Kidney (tissue), 14 donors: ENCODE data around the gene BCL2L1. TPM values are rescaled to one million over a fixed set of nuclear protein-coding genes. Genes with fewer than 3 reads are reported as not detected.

Source experiments
- DNase-seq, 5 donors: peaks; one replicate each; pipeline ENCODE4 v3.0.0-alpha.2; 2013 to 2020
- FAIRE-seq: peaks from 2 replicates; lab custom pipeline; 2012; peaks lifted over from hg19 to GRCh38; lab: Jason Lieb, UNC
- H3K27ac ChIP-seq, 2 donors: one replicate each; pipeline ENCODE4 v1.7.0; 2013; ENCODE audit warnings: low read depth in 2 of 2, low read length in 2 of 2, inconsistent platforms in 1 of 2
- H3K27me3 ChIP-seq: one replicate; pipeline ENCODE4 v1.7.1; 2013; ENCODE audit warnings: low read length, inconsistent platforms; ENCODE audit not compliant: control insufficient read depth, insufficient read depth
- H3K36me3 ChIP-seq, 3 donors: one replicate each; pipeline versions ENCODE4 v1.7.0 to v1.7.1; 2013; ENCODE audit warnings: low read length in 3 of 3, control low read depth in 1 of 3, inconsistent platforms in 1 of 3; ENCODE audit not compliant: insufficient read depth in 3 of 3, control insufficient read depth in 2 of 3
- H3K4me1 ChIP-seq, 3 donors: one replicate each; pipeline versions ENCODE4 v1.7.0 to v1.7.1; 2013; ENCODE audit warnings: low read length in 3 of 3, inconsistent platforms in 1 of 3, low read depth in 1 of 3; ENCODE audit not compliant: control insufficient read depth in 2 of 3, insufficient read depth in 2 of 3
- H3K4me3 ChIP-seq, 3 donors: one replicate each; pipeline versions ENCODE4 v1.7.0 to v1.8.1; 2013; ENCODE audit warnings: low read length in 3 of 3, control low read depth in 1 of 3, inconsistent platforms in 1 of 3
- H3K9ac ChIP-seq, 3 donors: one replicate each; pipeline versions ENCODE4 v1.7.0 to v1.7.1; 2013; ENCODE audit warnings: low read length in 3 of 3, control low read depth in 1 of 3, inconsistent platforms in 1 of 3
- H3K9me3 ChIP-seq, 3 donors: one replicate each; pipeline versions ENCODE4 v1.7.0 to v1.7.1; 2013; ENCODE audit warnings: low read length in 3 of 3, control low read depth in 1 of 3, inconsistent platforms in 1 of 3; ENCODE audit not compliant: control insufficient read depth in 2 of 3, insufficient read depth in 1 of 3
- CTCF ChIP-seq: IDR thresholded peaks from 3 replicates; pipeline ENCODE4 v1.5.1; 2012; ENCODE audit warnings: mild to moderate bottlenecking, moderate library complexity, borderline replicate concordance; ENCODE audit not compliant: insufficient read depth; ENCODE audit errors: extremely low read depth
- intact Hi-C: fragments of 100-400 bp; cut with DNase I; formaldehyde crosslinking; loops from one replicate; pipeline ENCODE4 v1.11.1; 2022
- polyA plus RNA-seq: library from polyadenylated mRNA; stranded (reverse); fragments of 350-450 nt; fragmentation: Illumina TruSeq; extraction: RNeasy Lipid Tissue Mini Kit (QIAGEN cat#74804); gene quantifications from one replicate; pipeline ENCODE4 v1.2.3, GENCODE V29; 2014; ENCODE audit warnings: low read depth, low replicate concordance; ENCODE audit not compliant: insufficient read depth
- total RNA-seq: library from RNA; stranded (reverse); fragmentation: NEBNext Ultra II Directional; extraction: Animal tissue kit (Norgen Biotek cat#: 25700); gene quantifications from one replicate; pipeline ENCODE4 v1.2.1, GENCODE V29; 2021
- donor health status: control.
- donor health status: control.
- donor health status: control.
- donor health status: control.
- donor health status: control.
- donor health status: DM: yes; HTN: yes; CAD: no.
- donor health status: Normal renal cell carcinoma (clear cell type).

BCL2L1 gene
- total and polyA plus RNA-seq, 2 donors from 2014 or later, result 132 to 139 TPM

- Histone ChIP-seq H3K9me3 (no peaks in the 10 kb centered on the region), H3K27ac (no peak overlapping the region), H3K36me3 (no peaks in the 10 kb centered on the region), H3K27me3 (no peaks in the 10 kb centered on the region), H3K4me1 (no peaks in the 10 kb centered on the region), H3K4me3 (no peak overlapping the region), H3K9ac (no peak overlapping the region)
- TF ChIP-seq CTCF, result no peak
- no peak for DNase-seq
- FAIRE-seq, result no peak
- intact Hi-C loops, result no loop called here
Measured at GRCh38 chr20:31620246-31620645, 102.4 kb downstream of the BCL2L1 start.

GRCh38 chr20:31617432-31618104 is 105.1 kb downstream of the BCL2L1 start:
- Histone ChIP-seq H3K4me1 (peaks cover 0 to 1% (median 0%) of the 10 kb centered on the region in 3 donors), H3K4me3 (no peak overlapping the region), H3K9me3 (no peaks in the 10 kb centered on the region), H3K27me3 (no peaks in the 10 kb centered on the region), H3K36me3 (no peaks in the 10 kb centered on the region), H3K9ac (no peak overlapping the region), H3K27ac (no peak overlapping the region)
- intact Hi-C loops, result no loop called here
- DNase-seq (no peak), FAIRE-seq (no peak)
- TF ChIP-seq CTCF, result no peak

GRCh38 chr20:31615416-31615815 is 107.3 kb downstream of the BCL2L1 start:
- no peak for DNase-seq

More at GRCh38 chr20:31615416-31615815, 107.3 kb downstream of the BCL2L1 start:
- Histone ChIP-seq H3K27me3 (no peaks in the 10 kb centered on the region), H3K36me3 (no peaks in the 10 kb centered on the region), H3K9me3 (no peaks in the 10 kb centered on the region), H3K4me1 (peaks cover 0 to 7% (median 2%) of the 10 kb centered on the region in 3 donors), H3K4me3 (no peak overlapping the region), H3K27ac (no peak overlapping the region), H3K9ac (no peak overlapping the region)
- intact Hi-C loops, result no loop called here
- no peak for FAIRE-seq
- TF ChIP-seq CTCF, result no peak

Other genes starting within 250 kb of the BCL2L1 start
- gene DEFB124, start 247.7 kb downstream of the BCL2L1 start, total RNA-seq, result 2.5 TPM
- gene DEFB124, start 247.7 kb downstream of the BCL2L1 start, polyA plus RNA-seq, result not detected
- gene REM1, start 247.6 kb downstream of the BCL2L1 start, total RNA-seq, result 2.5 TPM
- gene REM1, start 247.6 kb downstream of the BCL2L1 start, polyA plus RNA-seq, result 2.0 TPM
- 174 TPM for gene HM13, start 208.4 kb downstream of the BCL2L1 start, total RNA-seq
- 154 TPM for gene HM13, start 208.4 kb downstream of the BCL2L1 start, polyA plus RNA-seq
- gene ID1, start 117.6 kb downstream of the BCL2L1 start, total RNA-seq, result 189 TPM
- gene ID1, start 117.6 kb downstream of the BCL2L1 start, polyA plus RNA-seq, result 293 TPM
- gene COX4I2, start 85.0 kb downstream of the BCL2L1 start, total RNA-seq, result 1.3 TPM
- 6.9 TPM for gene COX4I2, start 85.0 kb downstream of the BCL2L1 start, polyA plus RNA-seq
- gene TPX2, start 16.4 kb upstream of the BCL2L1 start, total RNA-seq, result 1.4 TPM
- 0.47 TPM for gene TPX2, start 16.4 kb upstream of the BCL2L1 start, polyA plus RNA-seq
- gene MYLK2, start 96.5 kb upstream of the BCL2L1 start, total RNA-seq, result not detected
- not detected for gene MYLK2, start 96.5 kb upstream of the BCL2L1 start, polyA plus RNA-seq
- 2.1 TPM for gene FOXS1, start 122.7 kb upstream of the BCL2L1 start, total RNA-seq
- gene FOXS1, start 122.7 kb upstream of the BCL2L1 start, polyA plus RNA-seq, result 9.8 TPM
- 13.2 TPM for gene DUSP15, start 147.7 kb upstream of the BCL2L1 start, total RNA-seq
- gene DUSP15, start 147.7 kb upstream of the BCL2L1 start, polyA plus RNA-seq, result 143 TPM
- 1.9 TPM for gene TTLL9, start 147.8 kb upstream of the BCL2L1 start, total RNA-seq
- gene TTLL9, start 147.8 kb upstream of the BCL2L1 start, polyA plus RNA-seq, result 0.82 TPM
- gene PDRG1, start 229.2 kb upstream of the BCL2L1 start, total RNA-seq, result 10.4 TPM
- 22.5 TPM for gene PDRG1, start 229.2 kb upstream of the BCL2L1 start, polyA plus RNA-seq
- gene XKR7, start 245.3 kb upstream of the BCL2L1 start, total RNA-seq, result 0.06 TPM
- gene XKR7, start 245.3 kb upstream of the BCL2L1 start, polyA plus RNA-seq, result not detected